Activated CD4-positive, alpha-beta T cell treated with anti-CD3 and anti-CD28 coated beads, Interleukin-2, Interleukin-4, amounts not matched to agents 100 ng/mL and 50 ng/mL, durations not matched to agents 16 hours and 8 hours (primary cell): Measurements from ENCODE around the gene VAT1L.

Experiments
- DNase-seq: peaks from one replicate; pipeline ENCODE4 v3.0.0-alpha.2; 2020; ENCODE audit warnings: low spot score

The VAT1L gene

GRCh38 chr16:77869997-77870813 is 81.8 kb downstream of the VAT1L start:
- DNase-seq: no peak

- DNase-seq: no peak
These were observed 83.6 kb downstream of the VAT1L start for GRCh38 chr16:77871932-77872331.

GRCh38 chr16:77873066-77873465 is 84.7 kb downstream of the VAT1L start:
- DNase-seq: no peak

- DNase-seq: no peak
These were observed 86.0 kb downstream of the VAT1L start for GRCh38 chr16:77874347-77874746.

GRCh38 chr16:77876776-77877175 is 88.4 kb downstream of the VAT1L start:
- no peak for DNase-seq

- DNase-seq: no peak
These were observed 89.5 kb downstream of the VAT1L start for GRCh38 chr16:77877712-77878347.

- DNase-seq: no peak
These were observed 93.1 kb downstream of the VAT1L start for GRCh38 chr16:77881355-77882030.

GRCh38 chr16:77882358-77882757 is 94.0 kb downstream of the VAT1L start:
- DNase-seq: no peak

- no peak for DNase-seq
These were observed 97.4 kb downstream of the VAT1L start for GRCh38 chr16:77885571-77886295.

GRCh38 chr16:77888871-77889270 is 100.5 kb downstream of the VAT1L start:
- DNase-seq: no peak

- DNase-seq: no peak
These were observed 101.7 kb downstream of the VAT1L start for GRCh38 chr16:77890075-77890474.

- no peak for DNase-seq
These were observed 105.8 kb downstream of the VAT1L start for GRCh38 chr16:77894162-77894561.

- no peak for DNase-seq
These were observed 107.6 kb downstream of the VAT1L start for GRCh38 chr16:77895962-77896361.

GRCh38 chr16:77896415-77897128 is 108.2 kb downstream of the VAT1L start:
- DNase-seq: no peak

GRCh38 chr16:77897129-77897437 is 108.7 kb downstream of the VAT1L start:
- no peak for DNase-seq

- DNase-seq: no peak
These were observed 109.7 kb downstream of the VAT1L start for GRCh38 chr16:77897831-77898605.

GRCh38 chr16:77898671-77899211 is 110.4 kb downstream of the VAT1L start:
- DNase-seq: no peak

GRCh38 chr16:77899416-77899815 is 111.1 kb downstream of the VAT1L start:
- DNase-seq: no peak

GRCh38 chr16:77905374-77905920 is 117.1 kb downstream of the VAT1L start:
- no peak for DNase-seq

- no peak for DNase-seq
These were observed 121.7 kb downstream of the VAT1L start for GRCh38 chr16:77910021-77910420.

- no peak for DNase-seq
These were observed 124.3 kb downstream of the VAT1L start for GRCh38 chr16:77912617-77913016.
